ENCODE measurements around the gene ZAP70.

DNA sequence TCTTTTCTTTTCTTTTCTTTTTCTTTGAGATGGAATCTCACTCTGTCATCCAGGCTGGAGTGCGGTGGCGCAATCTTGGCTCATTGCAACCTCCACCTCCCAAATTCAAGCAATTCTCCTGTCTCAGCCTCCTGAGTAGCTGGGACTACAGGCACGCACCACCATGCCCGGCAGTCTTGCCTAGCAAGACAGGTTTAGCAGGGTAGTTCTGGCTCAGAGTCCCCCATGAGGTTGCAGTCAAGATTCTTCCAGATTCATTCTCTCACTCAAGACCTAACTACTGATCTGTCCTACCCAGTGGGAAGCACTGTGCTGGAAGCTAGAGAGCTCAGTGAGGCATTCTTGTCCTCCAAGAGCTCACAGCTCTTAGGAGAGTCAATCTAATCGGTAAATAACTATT is 17.6 kb upstream of the ZAP70 start:
- TF ChIP-seq, protein P1, sequence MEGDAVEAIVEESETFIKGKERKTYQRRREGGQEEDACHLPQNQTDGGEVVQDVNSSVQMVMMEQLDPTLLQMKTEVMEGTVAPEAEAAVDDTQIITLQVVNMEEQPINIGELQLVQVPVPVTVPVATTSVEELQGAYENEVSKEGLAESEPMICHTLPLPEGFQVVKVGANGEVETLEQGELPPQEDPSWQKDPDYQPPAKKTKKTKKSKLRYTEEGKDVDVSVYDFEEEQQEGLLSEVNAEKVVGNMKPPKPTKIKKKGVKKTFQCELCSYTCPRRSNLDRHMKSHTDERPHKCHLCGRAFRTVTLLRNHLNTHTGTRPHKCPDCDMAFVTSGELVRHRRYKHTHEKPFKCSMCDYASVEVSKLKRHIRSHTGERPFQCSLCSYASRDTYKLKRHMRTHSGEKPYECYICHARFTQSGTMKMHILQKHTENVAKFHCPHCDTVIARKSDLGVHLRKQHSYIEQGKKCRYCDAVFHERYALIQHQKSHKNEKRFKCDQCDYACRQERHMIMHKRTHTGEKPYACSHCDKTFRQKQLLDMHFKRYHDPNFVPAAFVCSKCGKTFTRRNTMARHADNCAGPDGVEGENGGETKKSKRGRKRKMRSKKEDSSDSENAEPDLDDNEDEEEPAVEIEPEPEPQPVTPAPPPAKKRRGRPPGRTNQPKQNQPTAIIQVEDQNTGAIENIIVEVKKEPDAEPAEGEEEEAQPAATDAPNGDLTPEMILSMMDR (IDR thresholded peaks at IDR 0.05) = no peak
- no peak for TF ChIP-seq JUN (CRISPR knock-in tag; IDR thresholded peaks at IDR 0.05)
- no peak for TF ChIP-seq TCF7 (CRISPR knock-in tag; IDR thresholded peaks at IDR 0.05; ENCODE audit: low read depth)
- TF ChIP-seq MAX (CRISPR knock-in tag; IDR thresholded peaks at IDR 0.05) = no peak
- TF ChIP-seq NR1H2 (CRISPR knock-in tag; IDR thresholded peaks at IDR 0.05) = no peak
- no peak for TF ChIP-seq SMAD3 (CRISPR knock-in tag; IDR thresholded peaks at IDR 0.05; ENCODE audit: borderline replicate concordance)
- TF ChIP-seq SP1 (CRISPR knock-in tag; conservative IDR thresholded peaks at IDR 0.05) = no peak
- TF ChIP-seq ATF2 (CRISPR knock-in tag; IDR thresholded peaks at IDR 0.05; ENCODE audit: borderline replicate concordance, low read depth) = no peak

Data from WTC11 (cell line).